ENCODE measurements around the gene SYTL5. TPM values are rescaled to one million over a fixed set of nuclear protein-coding genes. Genes with fewer than 3 reads are reported as not detected.

Gene SYTL5
- total and polyA plus RNA-seq, 9 donors, result 0.10 to 2.8 (median 0.18) TPM; not detected in 2

GRCh38 chrX:38154340-38154739 lies 148.0 kb downstream of the SYTL5 start:
- intact Hi-C loops (cut with DNase I), result no loop called here
- no peak overlapping the region for H3K27ac ChIP-seq
- H3K4me1 ChIP-seq (ENCODE audit: insufficient read depth), result peaks cover 1% of the 10 kb centered on the region
- DNase-seq, result peak in 3 of 5 donors; percentile 12 to 39 (median 12)
- no peak overlapping the region for H3K4me3 ChIP-seq
- WGBS, 3 donors, result 17 to 21% (median 20%) methylated on average over 5 of the region's 5 CpGs
- no peaks in the 10 kb centered on the region for H3K27me3 ChIP-seq
- no peaks in the 10 kb centered on the region for H3K9me3 ChIP-seq
- H3K36me3 ChIP-seq, result no peaks in the 10 kb centered on the region
- TF ChIP-seq EP300 (IDR thresholded peaks at IDR 0.05) (no peak), CTCF (IDR thresholded peaks at IDR 0.05) (no peak), POLR2A (IDR thresholded peaks at IDR 0.05) (no peak)

DNA sequence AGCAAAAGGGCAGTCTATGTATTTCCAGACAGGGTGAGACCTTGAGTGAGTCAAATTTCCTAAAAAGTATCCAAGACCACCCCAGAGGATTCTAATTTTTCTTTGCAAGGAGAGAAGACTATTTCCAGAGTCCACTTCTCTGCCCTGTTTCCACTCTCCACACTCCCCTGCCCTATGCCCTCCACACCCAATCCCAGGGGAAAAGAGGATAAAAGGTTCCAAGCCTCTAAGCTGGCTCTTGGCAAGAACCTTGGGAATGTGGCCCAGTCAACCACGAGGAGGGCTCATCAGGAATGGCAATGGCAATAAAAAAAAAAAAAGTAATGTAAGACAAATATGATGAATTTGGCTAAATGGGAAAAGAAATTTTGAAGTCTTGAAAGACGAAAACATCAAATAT lies 148.5 kb downstream of the SYTL5 start:
- Histone ChIP-seq H3K4me3 (no peak overlapping the region), H3K9me3 (no peaks in the 10 kb centered on the region), H3K36me3 (no peaks in the 10 kb centered on the region), H3K27ac (no peak overlapping the region), H3K27me3 (no peaks in the 10 kb centered on the region), H3K4me1 (ENCODE audit: insufficient read depth) (peaks cover 1% of the 10 kb centered on the region)
- 30 to 37% (median 31%) methylated on average over 2 of the region's 2 CpGs for WGBS, 3 donors
- intact Hi-C loops (cut with DNase I), result no loop called here
- DNase-seq, result no peak
- no peak for TF ChIP-seq POLR2A (IDR thresholded peaks at IDR 0.05)
- TF ChIP-seq EP300 (IDR thresholded peaks at IDR 0.05), result no peak
- no peak for TF ChIP-seq CTCF (IDR thresholded peaks at IDR 0.05)

GRCh38 chrX:38156838-38157237 lies 150.5 kb downstream of the SYTL5 start:
- Histone ChIP-seq H3K36me3 (no peaks in the 10 kb centered on the region), H3K4me3 (no peak overlapping the region), H3K27me3 (no peaks in the 10 kb centered on the region), H3K9me3 (no peaks in the 10 kb centered on the region), H3K4me1 (ENCODE audit: insufficient read depth) (peaks cover 1% of the 10 kb centered on the region), H3K27ac (no peak overlapping the region)
- intact Hi-C loops (cut with DNase I), result no loop called here
- TF ChIP-seq POLR2A (IDR thresholded peaks at IDR 0.05), result no peak
- TF ChIP-seq CTCF (IDR thresholded peaks at IDR 0.05), result no peak
- no peak for TF ChIP-seq EP300 (IDR thresholded peaks at IDR 0.05)
- DNase-seq, result no peak
- WGBS, 3 donors, result 76 to 82% (median 82%) methylated on average over 7 of the region's 7 CpGs

DNA sequence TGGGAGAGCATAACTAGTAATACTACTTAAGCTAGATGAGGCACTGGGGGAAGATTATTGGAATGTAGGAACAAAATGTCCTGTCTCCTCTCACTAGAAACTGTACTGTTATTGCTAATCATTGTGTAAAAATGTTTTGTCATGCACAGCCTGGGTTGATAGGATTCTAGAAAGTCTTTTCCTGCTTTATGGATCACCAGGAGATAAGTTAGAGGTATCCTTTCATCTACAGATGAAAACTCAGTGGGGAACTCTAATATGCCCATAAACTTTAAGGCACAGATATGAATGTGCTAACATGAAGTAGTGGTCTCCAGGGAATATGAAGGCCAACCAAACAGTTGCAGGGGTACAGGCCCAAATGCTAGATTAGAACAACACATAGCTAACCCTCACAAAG lies 156.8 kb downstream of the SYTL5 start:
- Histone ChIP-seq H3K9me3 (no peaks in the 10 kb centered on the region), H3K4me1 (ENCODE audit: insufficient read depth) (no peaks in the 10 kb centered on the region), H3K36me3 (no peaks in the 10 kb centered on the region), H3K27me3 (no peaks in the 10 kb centered on the region), H3K4me3 (no peak overlapping the region), H3K27ac (no peak overlapping the region)
- TF ChIP-seq POLR2A (IDR thresholded peaks at IDR 0.05) (no peak), CTCF (IDR thresholded peaks at IDR 0.05) (no peak), EP300 (IDR thresholded peaks at IDR 0.05) (no peak)
- no peak for DNase-seq
- intact Hi-C loops (cut with DNase I), result loop anchor here in 1 of 4 donors (10.0 kb wide), 1 partner anchor 418 kb away; no protein-coding TSS in a partner anchor

All from ovary (tissue), 9 donors.